GM23338 (cell line): ENCODE measurements around the gene DMWD. TPM values are rescaled to one million over a fixed set of nuclear protein-coding genes. Genes with fewer than 3 reads are reported as not detected.

Experiments
- ATAC-seq: fragments of 200-7000 bp; cut with Tn5 transposase; 3 replicates; pipeline ENCODE4 v1.9.1; 2020
- DNase-seq: peaks from one replicate; pipeline ENCODE4 v3.0.0-alpha.2; 2015; ENCODE audit warnings: low spot score
- H2AFZ ChIP-seq: fragments of 200-600 bp; sonication (generic); 2 replicates; pipeline ENCODE4 v1.8.0; 2016; ENCODE audit warnings: antibody characterized with exemption, mild to moderate bottlenecking, moderate library complexity
- H3F3A ChIP-seq: fragments of 200-600 bp; sonication (generic); replicated peaks from 2 replicates; pipeline ENCODE4 v1.8.0; 2017; ENCODE audit warnings: antibody characterized with exemption, mixed run types, low read depth
- H3K27ac ChIP-seq: fragments of 200-600 bp; sonication (generic); 2 replicates; pipeline ENCODE4 v1.6.1; 2016; ENCODE audit warnings: low read depth
- H3K27me3 ChIP-seq: fragments of 200-600 bp; sonication (generic); 2 replicates; pipeline ENCODE4 v1.8.0; 2016; ENCODE audit warnings: mild to moderate bottlenecking, mixed run types, moderate library complexity; ENCODE audit not compliant: insufficient read depth
- H3K36me3 ChIP-seq: fragments of 200-600 bp; sonication (generic); 2 replicates; pipeline ENCODE4 v1.8.0; 2016; ENCODE audit warnings: mild to moderate bottlenecking; ENCODE audit not compliant: insufficient read depth
- H3K4me1 ChIP-seq: fragments of 200-600 bp; sonication (generic); 2 replicates; pipeline ENCODE4 v1.8.0; 2016; ENCODE audit warnings: mild to moderate bottlenecking, moderate library complexity; ENCODE audit not compliant: insufficient read depth
- H3K4me2 ChIP-seq: fragments of 200-600 bp; sonication (generic); 2 replicates; pipeline ENCODE4 v1.7.1; 2017; ENCODE audit warnings: mixed run types
- H3K4me3 ChIP-seq: fragments of 200-600 bp; sonication (generic); 2 replicates; pipeline ENCODE4 v1.6.1; 2016; ENCODE audit warnings: mixed run types
- H3K79me2 ChIP-seq: fragments of 200-600 bp; sonication (generic); replicated peaks from 2 replicates; pipeline ENCODE4 v1.8.0; 2017; ENCODE audit warnings: mild to moderate bottlenecking; ENCODE audit not compliant: insufficient read depth
- H3K9me2 ChIP-seq: fragments of 200-600 bp; sonication (generic); 2 replicates; pipeline ENCODE4 v1.8.0; 2017; ENCODE audit not compliant: insufficient read depth
- H4K20me1 ChIP-seq: fragments of 200-600 bp; sonication (generic); replicated peaks from 2 replicates; pipeline ENCODE4 v1.8.0; 2017; ENCODE audit warnings: mild to moderate bottlenecking; ENCODE audit not compliant: insufficient read depth
- H3K27ac Mint-ChIP-seq: 2 replicates; pipeline ENCODE4 v1.8.0; 2020; ENCODE audit warnings: inconsistent platforms, mild to moderate bottlenecking, moderate library complexity, mixed read lengths
- H3K27me3 Mint-ChIP-seq: 3 replicates; pipeline ENCODE4 v1.8.0; 2022; ENCODE audit warnings: low read depth, mild to moderate bottlenecking, moderate library complexity, mixed read lengths, inconsistent platforms; ENCODE audit not compliant: insufficient read depth, poor library complexity
- H3K36me3 Mint-ChIP-seq: 3 replicates; pipeline ENCODE4 v1.8.0; 2021; ENCODE audit warnings: low read depth, mild to moderate bottlenecking, inconsistent platforms, moderate library complexity, mixed read lengths
- H3K4me1 Mint-ChIP-seq: 3 replicates; pipeline ENCODE4 v1.8.0; 2020; ENCODE audit warnings: mild to moderate bottlenecking, inconsistent platforms, mixed read lengths
- H3K4me3 Mint-ChIP-seq: 3 replicates; pipeline ENCODE4 v1.8.0; 2021; ENCODE audit warnings: moderate library complexity, mild to moderate bottlenecking, inconsistent platforms, mixed read lengths
- H3K9me3 Mint-ChIP-seq: 3 replicates; pipeline ENCODE4 v1.8.0; 2020; ENCODE audit warnings: moderate library complexity, mild to moderate bottlenecking, inconsistent platforms, mixed read lengths
- CREB1 ChIP-seq: fragments of 250-450 bp; sonication (Bioruptor Pico); IDR thresholded peaks from 2 replicates; pipeline ENCODE4 v1.5.0; 2020; ENCODE audit warnings: low read depth, mild to moderate bottlenecking, moderate library complexity
- EZH2phosphoT487 ChIP-seq: fragments of 200-600 bp; sonication (generic); IDR thresholded peaks from one replicate; pipeline ENCODE4 v1.8.1; 2018; ENCODE audit warnings: antibody characterized with exemption; ENCODE audit not compliant: unreplicated experiment
- JUNB ChIP-seq: IDR thresholded peaks from one replicate; pipeline ENCODE4 v1.6.1; 2016; ENCODE audit warnings: antibody characterized with exemption; ENCODE audit not compliant: unreplicated experiment
- NANOG ChIP-seq: IDR thresholded peaks from 2 replicates; pipeline ENCODE4 v1.6.1; 2016; ENCODE audit warnings: antibody characterized with exemption, borderline replicate concordance
- polyA plus RNA-seq: library from polyadenylated mRNA; unstranded; fragments of >200 nt; fragmentation: Nextera tagmentation; extraction: Ambion mirVana; gene quantifications from 2 replicates; pipeline ENCODE4 v1.2.1, GENCODE V29; 2016
- total RNA-seq: library from RNA; depleted of rRNA; stranded (reverse); fragments of >200 nt; shearing (Covaris generic); gene quantifications from 2 replicates; pipeline ENCODE4 v1.2.3, GENCODE V29; 2014
- TF ChIP-seq, protein P1 (sequence below): fragments of 250-450 bp; sonication (Bioruptor Pico); IDR thresholded peaks from 2 replicates; pipeline ENCODE4 v1.5.0; 2020; ENCODE audit warnings: mild to moderate bottlenecking, moderate library complexity
- TF ChIP-seq, protein P2 (sequence below): IDR thresholded peaks from 2 replicates; pipeline ENCODE4 v1.6.1; 2016; ENCODE audit warnings: antibody characterized with exemption

The DMWD gene
- total and polyA plus RNA-seq, 2 experiments from 2014 or later: 12.1 to 45.6 TPM

DNA sequence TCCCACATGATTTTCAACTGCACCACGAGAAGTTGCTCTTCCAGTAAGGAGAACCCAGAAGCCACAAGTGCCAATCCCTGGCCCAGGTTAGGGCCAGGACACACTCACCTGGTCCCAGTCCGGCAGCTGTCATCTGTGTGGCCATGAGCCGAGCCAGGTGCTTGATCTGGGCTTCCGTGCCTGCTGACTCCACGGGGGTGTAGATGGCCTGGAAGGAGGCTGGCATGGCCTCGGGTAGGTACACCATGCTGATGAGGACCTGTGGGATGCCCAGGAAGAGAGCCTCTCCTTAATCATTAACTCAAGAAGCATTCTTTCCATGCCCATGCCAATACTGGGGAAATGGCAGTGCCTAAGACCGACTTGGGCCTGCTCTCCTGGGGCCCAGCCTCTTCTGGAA, 42.3 kb upstream of the DMWD start:
- ATAC-seq: no peak
- Histone ChIP-seq H3K36me3 (peaks cover 48% of the 10 kb centered on the region), H3K27ac (no peak overlapping the region), H4K20me1 (peaks cover 7% of the 10 kb centered on the region), H3K4me2 (no peak overlapping the region), H3K4me1 (no peaks in the 10 kb centered on the region), H3K4me3 (no peak overlapping the region), H3K27me3 (no peaks in the 10 kb centered on the region), H3K79me2 (no peaks in the 10 kb centered on the region), H3F3A (peaks cover 9% of the 10 kb centered on the region; the same call in 1 of the 2 replicates), H3K9me2 (no peaks in the 10 kb centered on the region), H2AFZ (no peak overlapping the region)
- no peaks in the 10 kb centered on the region; the same call in 2 of the 3 replicates for H3K9me3 Mint-ChIP-seq
- peaks cover 5% of the 10 kb centered on the region for H3K27me3 Mint-ChIP-seq
- DNase-seq: no peak
- TF ChIP-seq NANOG (no peak), EZH2phosphoT487 (no peak), CREB1 (no peak)
- TF ChIP-seq, protein P1, sequence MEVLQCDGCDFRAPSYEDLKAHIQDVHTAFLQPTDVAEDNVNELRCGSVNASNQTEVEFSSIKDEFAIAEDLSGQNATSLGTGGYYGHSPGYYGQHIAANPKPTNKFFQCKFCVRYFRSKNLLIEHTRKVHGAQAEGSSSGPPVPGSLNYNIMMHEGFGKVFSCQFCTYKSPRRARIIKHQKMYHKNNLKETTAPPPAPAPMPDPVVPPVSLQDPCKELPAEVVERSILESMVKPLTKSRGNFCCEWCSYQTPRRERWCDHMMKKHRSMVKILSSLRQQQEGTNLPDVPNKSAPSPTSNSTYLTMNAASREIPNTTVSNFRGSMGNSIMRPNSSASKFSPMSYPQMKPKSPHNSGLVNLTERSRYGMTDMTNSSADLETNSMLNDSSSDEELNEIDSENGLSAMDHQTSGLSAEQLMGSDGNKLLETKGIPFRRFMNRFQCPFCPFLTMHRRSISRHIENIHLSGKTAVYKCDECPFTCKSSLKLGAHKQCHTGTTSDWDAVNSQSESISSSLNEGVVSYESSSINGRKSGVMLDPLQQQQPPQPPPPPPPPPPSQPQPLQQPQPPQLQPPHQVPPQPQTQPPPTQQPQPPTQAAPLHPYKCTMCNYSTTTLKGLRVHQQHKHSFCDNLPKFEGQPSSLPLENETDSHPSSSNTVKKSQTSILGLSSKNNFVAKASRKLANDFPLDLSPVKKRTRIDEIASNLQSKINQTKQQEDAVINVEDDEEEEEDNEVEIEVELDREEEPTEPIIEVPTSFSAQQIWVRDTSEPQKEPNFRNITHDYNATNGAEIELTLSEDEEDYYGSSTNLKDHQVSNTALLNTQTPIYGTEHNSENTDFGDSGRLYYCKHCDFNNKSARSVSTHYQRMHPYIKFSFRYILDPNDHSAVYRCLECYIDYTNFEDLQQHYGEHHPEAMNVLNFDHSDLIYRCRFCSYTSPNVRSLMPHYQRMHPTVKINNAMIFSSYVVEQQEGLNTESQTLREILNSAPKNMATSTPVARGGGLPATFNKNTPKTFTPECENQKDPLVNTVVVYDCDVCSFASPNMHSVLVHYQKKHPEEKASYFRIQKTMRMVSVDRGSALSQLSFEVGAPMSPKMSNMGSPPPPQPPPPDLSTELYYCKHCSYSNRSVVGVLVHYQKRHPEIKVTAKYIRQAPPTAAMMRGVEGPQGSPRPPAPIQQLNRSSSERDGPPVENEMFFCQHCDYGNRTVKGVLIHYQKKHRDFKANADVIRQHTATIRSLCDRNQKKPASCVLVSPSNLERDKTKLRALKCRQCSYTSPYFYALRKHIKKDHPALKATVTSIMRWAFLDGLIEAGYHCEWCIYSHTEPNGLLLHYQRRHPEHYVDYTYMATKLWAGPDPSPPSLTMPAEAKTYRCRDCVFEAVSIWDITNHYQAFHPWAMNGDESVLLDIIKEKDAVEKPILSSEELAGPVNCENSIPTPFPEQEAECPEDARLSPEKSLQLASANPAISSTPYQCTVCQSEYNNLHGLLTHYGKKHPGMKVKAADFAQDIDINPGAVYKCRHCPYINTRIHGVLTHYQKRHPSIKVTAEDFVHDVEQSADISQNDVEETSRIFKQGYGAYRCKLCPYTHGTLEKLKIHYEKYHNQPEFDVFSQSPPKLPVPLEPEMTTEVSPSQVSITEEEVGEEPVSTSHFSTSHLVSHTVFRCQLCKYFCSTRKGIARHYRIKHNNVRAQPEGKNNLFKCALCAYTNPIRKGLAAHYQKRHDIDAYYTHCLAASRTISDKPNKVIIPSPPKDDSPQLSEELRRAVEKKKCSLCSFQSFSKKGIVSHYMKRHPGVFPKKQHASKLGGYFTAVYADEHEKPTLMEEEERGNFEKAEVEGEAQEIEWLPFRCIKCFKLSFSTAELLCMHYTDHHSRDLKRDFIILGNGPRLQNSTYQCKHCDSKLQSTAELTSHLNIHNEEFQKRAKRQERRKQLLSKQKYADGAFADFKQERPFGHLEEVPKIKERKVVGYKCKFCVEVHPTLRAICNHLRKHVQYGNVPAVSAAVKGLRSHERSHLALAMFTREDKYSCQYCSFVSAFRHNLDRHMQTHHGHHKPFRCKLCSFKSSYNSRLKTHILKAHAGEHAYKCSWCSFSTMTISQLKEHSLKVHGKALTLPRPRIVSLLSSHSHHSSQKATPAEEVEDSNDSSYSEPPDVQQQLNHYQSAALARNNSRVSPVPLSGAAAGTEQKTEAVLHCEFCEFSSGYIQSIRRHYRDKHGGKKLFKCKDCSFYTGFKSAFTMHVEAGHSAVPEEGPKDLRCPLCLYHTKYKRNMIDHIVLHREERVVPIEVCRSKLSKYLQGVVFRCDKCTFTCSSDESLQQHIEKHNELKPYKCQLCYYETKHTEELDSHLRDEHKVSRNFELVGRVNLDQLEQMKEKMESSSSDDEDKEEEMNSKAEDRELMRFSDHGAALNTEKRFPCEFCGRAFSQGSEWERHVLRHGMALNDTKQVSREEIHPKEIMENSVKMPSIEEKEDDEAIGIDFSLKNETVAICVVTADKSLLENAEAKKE (CRISPR knock-in tag): no peak
- TF ChIP-seq, protein P2, sequence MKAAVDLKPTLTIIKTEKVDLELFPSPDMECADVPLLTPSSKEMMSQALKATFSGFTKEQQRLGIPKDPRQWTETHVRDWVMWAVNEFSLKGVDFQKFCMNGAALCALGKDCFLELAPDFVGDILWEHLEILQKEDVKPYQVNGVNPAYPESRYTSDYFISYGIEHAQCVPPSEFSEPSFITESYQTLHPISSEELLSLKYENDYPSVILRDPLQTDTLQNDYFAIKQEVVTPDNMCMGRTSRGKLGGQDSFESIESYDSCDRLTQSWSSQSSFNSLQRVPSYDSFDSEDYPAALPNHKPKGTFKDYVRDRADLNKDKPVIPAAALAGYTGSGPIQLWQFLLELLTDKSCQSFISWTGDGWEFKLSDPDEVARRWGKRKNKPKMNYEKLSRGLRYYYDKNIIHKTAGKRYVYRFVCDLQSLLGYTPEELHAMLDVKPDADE: no peak
- H3K4me1 Mint-ChIP-seq: no peaks in the 10 kb centered on the region
- no peak overlapping the region for H3K27ac Mint-ChIP-seq
- no peak overlapping the region for H3K4me3 Mint-ChIP-seq
- peaks cover 89% of the 10 kb centered on the region for H3K36me3 Mint-ChIP-seq

DNA sequence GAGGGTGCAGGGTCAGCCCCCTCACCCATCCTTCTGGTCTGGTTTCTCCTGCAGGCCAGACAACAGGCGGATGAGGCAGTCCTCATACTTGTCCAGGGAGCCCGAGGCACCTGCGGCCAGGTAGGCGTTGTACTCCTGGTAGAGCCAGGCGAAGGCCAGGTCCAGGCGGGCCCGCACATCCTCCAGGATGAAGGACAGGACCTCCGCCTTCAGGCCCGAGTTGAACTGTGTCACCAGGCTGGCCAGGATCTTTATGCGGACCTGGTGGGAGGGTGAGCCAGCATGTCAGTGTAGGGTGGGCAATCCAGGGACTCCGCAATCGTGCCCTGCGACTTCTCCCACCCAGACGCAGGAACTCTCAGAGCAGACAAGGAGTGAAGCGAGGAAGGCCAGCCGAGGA, 36.3 kb upstream of the DMWD start:
- H3K9me3 Mint-ChIP-seq: no peaks in the 10 kb centered on the region
- Histone ChIP-seq H3K4me3 (no peak overlapping the region), H3K36me3 (peaks cover 13% of the 10 kb centered on the region), H3K9me2 (no peaks in the 10 kb centered on the region), H3K79me2 (no peaks in the 10 kb centered on the region), H3K27ac (no peak overlapping the region), H3F3A (peaks cover 6% of the 10 kb centered on the region; the same call in 1 of the 2 replicates), H2AFZ (no peak overlapping the region), H3K27me3 (no peaks in the 10 kb centered on the region), H3K4me2 (no peak overlapping the region), H3K4me1 (no peaks in the 10 kb centered on the region), H4K20me1 (no peaks in the 10 kb centered on the region; the same call in 1 of the 2 replicates)
- no peak overlapping the region for H3K4me3 Mint-ChIP-seq
- DNase-seq (no peak), ATAC-seq (no peak)
- peaks cover 16% of the 10 kb centered on the region for H3K27me3 Mint-ChIP-seq
- H3K4me1 Mint-ChIP-seq: no peaks in the 10 kb centered on the region; the same call in 2 of the 3 replicates
- H3K36me3 Mint-ChIP-seq: peaks cover 89% of the 10 kb centered on the region
- H3K27ac Mint-ChIP-seq: no peak overlapping the region
- TF ChIP-seq JUNB: no peak
- no peak for TF ChIP-seq CREB1
